Occipital lobe (tissue), 2 donors: Measurements from ENCODE around the gene RDX. TPM values are rescaled to one million over a fixed set of nuclear protein-coding genes. Genes with fewer than 3 reads are reported as not detected.
"Not testable (repeated sequence)": the region's sequence is repeated elsewhere in the genome, so short reads cannot be mapped to it uniquely, and the experiment has no call there.

Experiments
- DNase-seq: peaks from one replicate; lab custom pipeline; 2025; lab: John Stamatoyannopoulos, UW
- total RNA-seq: library from RNA; depleted of rRNA; stranded (reverse); fragments of >200 nt; gene quantifications from one replicate; pipeline ENCODE4 v1.2.3, GENCODE V29; 2014

The RDX gene
- 83.1 TPM for total RNA-seq

- peak; percentile 79 for DNase-seq
These were observed at the start of gene RDX for GRCh38 chr11:110296226-110297075. Gene RDX (minus strand): TSS chr11:110296614. CDS start chr11:110279692, 16,922 bp downstream.

GRCh38 chr11:110345743-110346142, 49.3 kb upstream of the RDX start:
- no peak for DNase-seq

GRCh38 chr11:110340436-110340835, 44.0 kb upstream of the RDX start:
- no peak for DNase-seq

GRCh38 chr11:110339456-110340250, 43.2 kb upstream of the RDX start:
- no peak for DNase-seq

- DNase-seq: no peak
These were observed 42.3 kb upstream of the RDX start for GRCh38 chr11:110338684-110339083.

GRCh38 chr11:110337570-110338193, 41.3 kb upstream of the RDX start:
- DNase-seq: no peak

- DNase-seq: no peak
These were observed 39.6 kb upstream of the RDX start for GRCh38 chr11:110336054-110336453.

- DNase-seq: no peak
These were observed 38.9 kb upstream of the RDX start for GRCh38 chr11:110335358-110335757.

- DNase-seq: no peak
These were observed 35.2 kb upstream of the RDX start for GRCh38 chr11:110331626-110332025.

- DNase-seq: no peak
These were observed 33.0 kb upstream of the RDX start for GRCh38 chr11:110329445-110329844.

- DNase-seq: no peak
These were observed 31.1 kb upstream of the RDX start for GRCh38 chr11:110327508-110327907.

GRCh38 chr11:110323786-110324185, 27.4 kb upstream of the RDX start:
- DNase-seq: no peak

GRCh38 chr11:110319501-110319900, 23.1 kb upstream of the RDX start:
- no peak for DNase-seq

GRCh38 chr11:110318638-110319404, 22.4 kb upstream of the RDX start:
- DNase-seq: no peak

GRCh38 chr11:110317516-110317932, 21.1 kb upstream of the RDX start:
- DNase-seq: no peak

GRCh38 chr11:110314366-110315095, 18.1 kb upstream of the RDX start:
- DNase-seq: no peak

- no peak for DNase-seq
These were observed 16.3 kb upstream of the RDX start for GRCh38 chr11:110312670-110313069.

- DNase-seq: no peak
These were observed 15.6 kb upstream of the RDX start for GRCh38 chr11:110311783-110312579.

GRCh38 chr11:110308071-110308470, 11.7 kb upstream of the RDX start:
- no peak for DNase-seq

- DNase-seq: not testable (repeated sequence)
These were observed 9.6 kb upstream of the RDX start for GRCh38 chr11:110306019-110306388.
